Fibroblast of mammary gland (primary cell): ENCODE results near the gene TTC39A.
A peak's percentile ranks its signal among the peaks of the same experiment; 100 is the strongest.

ENCODE experiments used
- DNase-seq: peaks from one replicate; pipeline ENCODE4 v3.0.0-alpha.2; 2010; ENCODE audit warnings: low read depth
- H3K4me3 ChIP-seq: 2 replicates; pipeline ENCODE4 v1.5.1; 2011; ENCODE audit warnings: low read depth, mild to moderate bottlenecking, low read length, moderate library complexity; ENCODE audit not compliant: control insufficient read depth
- TF ChIP-seq, protein P1 (sequence below): conservative IDR thresholded peaks from 2 replicates; pipeline ENCODE4 v1.5.1; 2011; ENCODE audit warnings: low read depth, low read length, inconsistent platforms; ENCODE audit not compliant: control insufficient read depth, insufficient read depth

TTC39A gene

GRCh38 chr1:51280321-51280978 lies 49.9 kb downstream of the TTC39A start:
- H3K4me3 ChIP-seq, result no peak overlapping the region
- no peak for DNase-seq
- TF ChIP-seq, protein P1, sequence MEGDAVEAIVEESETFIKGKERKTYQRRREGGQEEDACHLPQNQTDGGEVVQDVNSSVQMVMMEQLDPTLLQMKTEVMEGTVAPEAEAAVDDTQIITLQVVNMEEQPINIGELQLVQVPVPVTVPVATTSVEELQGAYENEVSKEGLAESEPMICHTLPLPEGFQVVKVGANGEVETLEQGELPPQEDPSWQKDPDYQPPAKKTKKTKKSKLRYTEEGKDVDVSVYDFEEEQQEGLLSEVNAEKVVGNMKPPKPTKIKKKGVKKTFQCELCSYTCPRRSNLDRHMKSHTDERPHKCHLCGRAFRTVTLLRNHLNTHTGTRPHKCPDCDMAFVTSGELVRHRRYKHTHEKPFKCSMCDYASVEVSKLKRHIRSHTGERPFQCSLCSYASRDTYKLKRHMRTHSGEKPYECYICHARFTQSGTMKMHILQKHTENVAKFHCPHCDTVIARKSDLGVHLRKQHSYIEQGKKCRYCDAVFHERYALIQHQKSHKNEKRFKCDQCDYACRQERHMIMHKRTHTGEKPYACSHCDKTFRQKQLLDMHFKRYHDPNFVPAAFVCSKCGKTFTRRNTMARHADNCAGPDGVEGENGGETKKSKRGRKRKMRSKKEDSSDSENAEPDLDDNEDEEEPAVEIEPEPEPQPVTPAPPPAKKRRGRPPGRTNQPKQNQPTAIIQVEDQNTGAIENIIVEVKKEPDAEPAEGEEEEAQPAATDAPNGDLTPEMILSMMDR, result no peak

GRCh38 chr1:51276286-51276685 lies 54.1 kb downstream of the TTC39A start:
- H3K4me3 ChIP-seq, result no peak overlapping the region
- TF ChIP-seq, protein P1, result no peak

GRCh38 chr1:51274676-51275075 lies 55.7 kb downstream of the TTC39A start:
- H3K4me3 ChIP-seq, result no peak overlapping the region
- TF ChIP-seq, protein P1, result no peak
- no peak for DNase-seq

More at GRCh38 chr1:51276286-51276685, 54.1 kb downstream of the TTC39A start:
- no peak for DNase-seq

- TF ChIP-seq, protein P1, result no peak
- no peak overlapping the region for H3K4me3 ChIP-seq
- no peak for DNase-seq
These were observed 57.4 kb downstream of the TTC39A start for GRCh38 chr1:51272916-51273315.

DNA sequence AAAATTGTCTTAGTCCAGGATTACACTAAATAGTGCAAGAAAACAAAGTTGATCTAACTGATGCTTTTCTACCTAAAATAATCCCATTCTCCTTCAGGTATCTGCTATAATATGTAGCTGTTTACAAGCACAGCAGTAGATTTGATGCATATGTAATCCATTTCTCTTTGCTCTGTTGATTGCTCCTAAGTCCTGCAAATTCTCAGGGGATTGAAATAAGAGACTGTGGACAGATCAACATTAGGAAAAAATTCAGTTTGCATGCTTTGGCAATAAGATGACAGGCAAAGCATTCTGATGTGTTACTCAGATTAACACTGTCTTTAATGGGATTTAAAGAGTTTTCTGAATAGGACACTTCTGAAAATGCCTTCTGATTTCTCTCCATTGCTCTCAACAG lies 59.6 kb downstream of the TTC39A start:
- no peak overlapping the region for H3K4me3 ChIP-seq
- TF ChIP-seq, protein P1, result no peak
- peak; percentile 59 for DNase-seq

GRCh38 chr1:51268634-51269033 lies 61.7 kb downstream of the TTC39A start:
- DNase-seq, result peak; percentile 21
- H3K4me3 ChIP-seq, result no peak overlapping the region
- TF ChIP-seq, protein P1, result no peak

- TF ChIP-seq, protein P1, result no peak
- no peak for DNase-seq
- no peak overlapping the region for H3K4me3 ChIP-seq
These were observed 63.6 kb downstream of the TTC39A start for GRCh38 chr1:51266791-51267190.
